BJ (cell line): Measurements from ENCODE around the gene LECT2. TPM values are rescaled to one million over a fixed set of nuclear protein-coding genes. Genes with fewer than 3 reads are reported as not detected.

Experiments used
- CTCF ChIA-PET: fragments of 350-600 bp; formaldehyde crosslinking; extraction: SDS; loops from one replicate; lab custom pipeline; 2021; ENCODE audit warnings: antibody characterized with exemption, inconsistent platforms; lab: Yijun Ruan, JAX
- POLR2A ChIA-PET: fragments of 300-600 bp; sonication (Branson Sonifier 250); formaldehyde crosslinking; extraction: SDS; loops from one replicate; lab custom pipeline; 2021; ENCODE audit warnings: antibody characterized with exemption; lab: Charles Lee
- DNase-seq: peaks from one replicate; pipeline ENCODE4 v3.0.0-alpha.2; 2011; ENCODE audit warnings: low read depth
- H3K27me3 ChIP-seq: 2 replicates; pipeline ENCODE4 v1.6.0; 2011; ENCODE audit warnings: low read length; ENCODE audit not compliant: control insufficient read depth, insufficient read depth
- H3K36me3 ChIP-seq: 2 replicates; pipeline ENCODE4 v1.5.1; 2011; ENCODE audit warnings: low read length; ENCODE audit not compliant: control insufficient read depth, insufficient read depth
- H3K4me3 ChIP-seq: 2 replicates; pipeline ENCODE4 v1.5.1; 2011; ENCODE audit warnings: low read depth, mild to moderate bottlenecking, control low read depth, low read length
- polyA plus RNA-seq: library from polyadenylated mRNA; depleted of rRNA; stranded (reverse); fragments of >200 nt; gene quantifications from 2 replicates; pipeline ENCODE4 v1.2.3, GENCODE V29; 2011
- TF ChIP-seq, protein P1 (sequence below): IDR thresholded peaks from 2 replicates; pipeline ENCODE4 v1.5.1; 2011; ENCODE audit warnings: low read depth, mild to moderate bottlenecking, control low read depth, inconsistent platforms, low read length, moderate library complexity; ENCODE audit not compliant: insufficient read depth

Gene LECT2
- polyA plus RNA-seq, 1 experiment: not detected

GRCh38 chr5:135989686-135990085 lies 34.9 kb upstream of the LECT2 start:
- Histone ChIP-seq H3K27me3 (no peaks in the 10 kb centered on the region), H3K4me3 (no peak overlapping the region), H3K36me3 (no peaks in the 10 kb centered on the region)
- DNase-seq: no peak
- ChIA-PET POLR2A (no interaction called here), CTCF (no interaction called here)
- TF ChIP-seq, protein P1, sequence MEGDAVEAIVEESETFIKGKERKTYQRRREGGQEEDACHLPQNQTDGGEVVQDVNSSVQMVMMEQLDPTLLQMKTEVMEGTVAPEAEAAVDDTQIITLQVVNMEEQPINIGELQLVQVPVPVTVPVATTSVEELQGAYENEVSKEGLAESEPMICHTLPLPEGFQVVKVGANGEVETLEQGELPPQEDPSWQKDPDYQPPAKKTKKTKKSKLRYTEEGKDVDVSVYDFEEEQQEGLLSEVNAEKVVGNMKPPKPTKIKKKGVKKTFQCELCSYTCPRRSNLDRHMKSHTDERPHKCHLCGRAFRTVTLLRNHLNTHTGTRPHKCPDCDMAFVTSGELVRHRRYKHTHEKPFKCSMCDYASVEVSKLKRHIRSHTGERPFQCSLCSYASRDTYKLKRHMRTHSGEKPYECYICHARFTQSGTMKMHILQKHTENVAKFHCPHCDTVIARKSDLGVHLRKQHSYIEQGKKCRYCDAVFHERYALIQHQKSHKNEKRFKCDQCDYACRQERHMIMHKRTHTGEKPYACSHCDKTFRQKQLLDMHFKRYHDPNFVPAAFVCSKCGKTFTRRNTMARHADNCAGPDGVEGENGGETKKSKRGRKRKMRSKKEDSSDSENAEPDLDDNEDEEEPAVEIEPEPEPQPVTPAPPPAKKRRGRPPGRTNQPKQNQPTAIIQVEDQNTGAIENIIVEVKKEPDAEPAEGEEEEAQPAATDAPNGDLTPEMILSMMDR: no peak

GRCh38 chr5:135988546-135988945 lies 33.8 kb upstream of the LECT2 start:
- H3K27me3 ChIP-seq: no peaks in the 10 kb centered on the region
- no peaks in the 10 kb centered on the region for H3K36me3 ChIP-seq
- ChIA-PET POLR2A (no interaction called here), CTCF (no interaction called here)
- H3K4me3 ChIP-seq: no peak overlapping the region
- no peak for DNase-seq
- TF ChIP-seq, protein P1: no peak

- TF ChIP-seq, protein P1: no peak
- DNase-seq: no peak
- POLR2A ChIA-PET: no interaction called here
Observed at GRCh38 chr5:135986891-135987401, 32.2 kb upstream of the LECT2 start.

GRCh38 chr5:135986401-135986800 lies 31.6 kb upstream of the LECT2 start:
- ChIA-PET CTCF (interaction anchor here (1.2 kb wide), 1 partner anchor 188 kb away, joined by 3 read pairs; no protein-coding TSS in a partner anchor), POLR2A (no interaction called here)
- no peak overlapping the region for H3K4me3 ChIP-seq
- TF ChIP-seq, protein P1: no peak
- H3K36me3 ChIP-seq: no peaks in the 10 kb centered on the region
- H3K27me3 ChIP-seq: no peaks in the 10 kb centered on the region
- no peak for DNase-seq

More at GRCh38 chr5:135986891-135987401, 32.2 kb upstream of the LECT2 start:
- Histone ChIP-seq H3K27me3 (no peaks in the 10 kb centered on the region), H3K36me3 (no peaks in the 10 kb centered on the region), H3K4me3 (no peak overlapping the region)
- CTCF ChIA-PET: interaction anchor here (0.8 to 1.2 kb wide), 3 partner anchors 10 to 188 kb away, joined by 3 to 4 read pairs (median 3); no protein-coding TSS in a partner anchor

- ChIA-PET CTCF (no interaction called here), POLR2A (no interaction called here)
- H3K27me3 ChIP-seq: no peaks in the 10 kb centered on the region
- no peak overlapping the region for H3K4me3 ChIP-seq
- DNase-seq: no peak
- TF ChIP-seq, protein P1: no peak
- no peaks in the 10 kb centered on the region for H3K36me3 ChIP-seq
Observed at GRCh38 chr5:135985951-135986350, 31.2 kb upstream of the LECT2 start.
